ENCODE data around the gene FCHO2.

Gene FCHO2

GRCh38 chr5:73126381-73126780 is 170.5 kb downstream of the FCHO2 start:
- Mint-ChIP-seq H3K4me3 (no peak overlapping the region), H3K27me3 (peaks cover 36% of the 10 kb centered on the region), H3K36me3 (no peaks in the 10 kb centered on the region), H3K4me1 (peaks cover 5% of the 10 kb centered on the region), H3K9me3 (no peaks in the 10 kb centered on the region), H3K27ac (no peak overlapping the region)

GRCh38 chr5:73126957-73127356 is 171.1 kb downstream of the FCHO2 start:
- Mint-ChIP-seq H3K27me3 (peaks cover 31% of the 10 kb centered on the region), H3K9me3 (no peaks in the 10 kb centered on the region), H3K27ac (no peak overlapping the region), H3K4me3 (no peak overlapping the region), H3K4me1 (peaks cover 5% of the 10 kb centered on the region), H3K36me3 (no peaks in the 10 kb centered on the region)

GRCh38 chr5:73129143-73129542 is 173.3 kb downstream of the FCHO2 start:
- Mint-ChIP-seq H3K36me3 (no peaks in the 10 kb centered on the region), H3K4me3 (no peak overlapping the region), H3K27ac (no peak overlapping the region), H3K27me3 (peaks cover 38% of the 10 kb centered on the region), H3K9me3 (no peaks in the 10 kb centered on the region), H3K4me1 (no peaks in the 10 kb centered on the region)

- Mint-ChIP-seq H3K9me3 (no peaks in the 10 kb centered on the region), H3K27ac (no peak overlapping the region), H3K4me1 (no peaks in the 10 kb centered on the region), H3K27me3 (peaks cover 44% of the 10 kb centered on the region), H3K4me3 (no peak overlapping the region), H3K36me3 (no peaks in the 10 kb centered on the region)
Measured at GRCh38 chr5:73130811-73131210, 175.0 kb downstream of the FCHO2 start.

- H3K4me3 Mint-ChIP-seq = no peak overlapping the region
- H3K27me3 Mint-ChIP-seq = peaks cover 39% of the 10 kb centered on the region
- H3K4me1 Mint-ChIP-seq = no peaks in the 10 kb centered on the region
- peak overlapping the region; percentile 36 for H3K27ac Mint-ChIP-seq
- H3K9me3 Mint-ChIP-seq = no peaks in the 10 kb centered on the region
- H3K36me3 Mint-ChIP-seq = no peaks in the 10 kb centered on the region
Measured at GRCh38 chr5:73131711-73132425, 176.0 kb downstream of the FCHO2 start.

GRCh38 chr5:73132759-73133158 is 176.9 kb downstream of the FCHO2 start:
- peaks cover 46% of the 10 kb centered on the region for H3K27me3 Mint-ChIP-seq

GRCh38 chr5:73135021-73135420 is 179.2 kb downstream of the FCHO2 start:
- Mint-ChIP-seq H3K27ac (no peak overlapping the region), H3K9me3 (no peaks in the 10 kb centered on the region), H3K4me1 (no peaks in the 10 kb centered on the region), H3K36me3 (no peaks in the 10 kb centered on the region), H3K4me3 (no peak overlapping the region), H3K27me3 (peaks cover 43% of the 10 kb centered on the region)

More at GRCh38 chr5:73132759-73133158, 176.9 kb downstream of the FCHO2 start:
- H3K27ac Mint-ChIP-seq = no peak overlapping the region
- no peaks in the 10 kb centered on the region for H3K9me3 Mint-ChIP-seq
- no peaks in the 10 kb centered on the region for H3K4me1 Mint-ChIP-seq
- H3K36me3 Mint-ChIP-seq = no peaks in the 10 kb centered on the region
- H3K4me3 Mint-ChIP-seq = no peak overlapping the region

GRCh38 chr5:73135429-73136054 is 179.7 kb downstream of the FCHO2 start:
- Mint-ChIP-seq H3K27ac (no peak overlapping the region), H3K9me3 (no peaks in the 10 kb centered on the region), H3K4me3 (no peak overlapping the region), H3K4me1 (no peaks in the 10 kb centered on the region), H3K36me3 (no peaks in the 10 kb centered on the region), H3K27me3 (peaks cover 43% of the 10 kb centered on the region)

- H3K27me3 Mint-ChIP-seq = peaks cover 45% of the 10 kb centered on the region
- no peak overlapping the region for H3K27ac Mint-ChIP-seq
- H3K4me1 Mint-ChIP-seq = no peaks in the 10 kb centered on the region
- no peaks in the 10 kb centered on the region for H3K36me3 Mint-ChIP-seq
- H3K4me3 Mint-ChIP-seq = no peak overlapping the region
- H3K9me3 Mint-ChIP-seq = no peaks in the 10 kb centered on the region
Measured at GRCh38 chr5:73136055-73136562, 180.3 kb downstream of the FCHO2 start.

- no peak overlapping the region for H3K4me3 Mint-ChIP-seq
- no peaks in the 10 kb centered on the region for H3K4me1 Mint-ChIP-seq
- H3K27me3 Mint-ChIP-seq = peaks cover 53% of the 10 kb centered on the region
- no peaks in the 10 kb centered on the region for H3K9me3 Mint-ChIP-seq
- no peaks in the 10 kb centered on the region for H3K36me3 Mint-ChIP-seq
- no peak overlapping the region for H3K27ac Mint-ChIP-seq
Measured at GRCh38 chr5:73137563-73138530, 182.0 kb downstream of the FCHO2 start.

GRCh38 chr5:73139485-73139884 is 183.6 kb downstream of the FCHO2 start:
- no peaks in the 10 kb centered on the region for H3K4me1 Mint-ChIP-seq
- no peaks in the 10 kb centered on the region for H3K36me3 Mint-ChIP-seq
- no peak overlapping the region for H3K4me3 Mint-ChIP-seq
- no peaks in the 10 kb centered on the region for H3K9me3 Mint-ChIP-seq
- no peak overlapping the region for H3K27ac Mint-ChIP-seq
- H3K27me3 Mint-ChIP-seq = peaks cover 56% of the 10 kb centered on the region
